Stimulated activated CD4-positive, alpha-beta T cell treated with anti-CD3 and anti-CD28 coated beads, TNF-alpha, amount 100 ng/mL, for 24 hours (primary cell): ENCODE results near the gene TRPC5OS.

Experiments
- DNase-seq, 3 experiments: peaks; one replicate each; pipeline ENCODE4 v3.0.0-alpha.2; 2020; ENCODE audit warnings: low read depth in 3 of 3

Gene TRPC5OS

DNA sequence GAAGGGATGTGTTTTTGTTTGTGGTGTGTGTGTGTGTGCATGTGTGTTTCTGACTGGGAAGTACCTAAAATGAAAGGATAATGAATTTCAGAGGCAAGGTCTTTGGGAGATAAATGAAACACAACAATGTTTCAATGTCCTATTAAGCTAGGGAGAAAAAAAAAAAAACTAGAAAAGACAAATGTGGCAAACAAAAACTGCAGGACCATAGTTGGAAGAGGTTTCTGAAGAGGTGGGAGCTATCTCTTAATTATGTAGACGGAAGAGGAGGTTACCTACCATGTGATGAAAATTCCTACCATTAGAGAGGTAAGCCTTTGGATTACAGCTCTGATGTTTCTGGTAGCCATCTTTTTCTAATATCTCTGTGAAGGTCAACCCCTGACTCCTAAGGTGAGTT is at the start of gene TRPC5OS:
Gene TRPC5OS (plus strand): TSS at position 301 of the 400 bp plus-strand sequence. CDS start 25,669 bp downstream, outside the sequence.
- DNase-seq: no peak

DNA sequence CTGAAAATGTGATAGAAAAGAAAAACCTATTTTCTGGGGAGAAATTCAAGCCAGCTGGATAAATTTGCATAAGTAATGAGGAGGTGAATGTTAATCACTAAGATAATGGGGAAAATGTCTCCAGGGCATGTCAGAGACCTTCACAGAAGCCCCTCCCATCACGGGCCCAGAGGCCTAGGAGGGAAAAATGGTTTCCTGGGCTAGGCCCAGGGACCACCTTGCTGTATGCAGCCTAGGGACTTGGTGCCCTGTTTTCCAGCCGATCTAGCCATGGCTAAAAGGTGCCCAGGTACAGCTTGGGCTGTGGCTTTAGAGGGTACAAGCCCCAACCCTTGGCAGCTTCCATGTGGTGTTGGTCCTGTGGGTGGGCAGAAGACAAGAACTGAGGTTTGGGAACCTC is 46.6 kb upstream of the TRPC5OS start:
- no peak for DNase-seq

DNA sequence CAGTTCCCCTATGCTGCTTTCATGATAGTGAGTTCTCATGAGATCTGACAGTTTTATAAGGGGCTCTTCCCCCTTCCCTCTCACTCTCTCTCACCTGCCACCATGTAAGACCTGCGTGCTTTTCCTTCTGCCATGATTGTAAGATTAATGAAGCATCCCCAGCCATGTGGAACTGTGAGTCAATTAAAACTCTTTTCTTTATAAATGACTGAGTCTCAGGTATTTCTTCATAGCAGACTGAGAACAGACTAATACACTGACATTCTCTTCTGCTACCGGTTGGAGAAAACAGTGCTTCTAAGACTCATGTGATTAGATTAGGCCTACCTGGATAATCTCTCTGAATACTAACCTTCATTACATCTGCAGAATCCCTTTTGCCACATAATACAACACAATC is 45.4 kb upstream of the TRPC5OS start:
- no peak for DNase-seq

DNA sequence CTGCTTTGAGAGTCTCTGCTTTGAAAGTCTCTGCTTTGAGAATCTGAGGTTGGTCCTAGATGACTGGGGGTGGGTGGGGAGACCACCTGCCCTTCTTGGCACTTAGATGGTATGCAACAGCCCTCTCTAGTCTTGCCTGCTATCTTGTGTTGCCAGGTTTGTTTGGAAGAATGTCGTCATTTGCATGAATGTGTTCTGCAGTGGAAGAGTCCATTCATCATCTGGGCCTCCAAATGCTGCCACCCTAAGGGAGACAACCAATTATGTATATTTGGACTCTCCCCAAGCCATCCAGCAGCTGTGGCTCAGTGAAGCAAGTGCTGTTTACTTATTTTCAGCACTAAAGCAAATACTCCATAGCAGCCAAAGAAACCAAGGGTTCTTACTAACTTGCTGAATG is 44.6 kb upstream of the TRPC5OS start:
- no peak for DNase-seq

DNA sequence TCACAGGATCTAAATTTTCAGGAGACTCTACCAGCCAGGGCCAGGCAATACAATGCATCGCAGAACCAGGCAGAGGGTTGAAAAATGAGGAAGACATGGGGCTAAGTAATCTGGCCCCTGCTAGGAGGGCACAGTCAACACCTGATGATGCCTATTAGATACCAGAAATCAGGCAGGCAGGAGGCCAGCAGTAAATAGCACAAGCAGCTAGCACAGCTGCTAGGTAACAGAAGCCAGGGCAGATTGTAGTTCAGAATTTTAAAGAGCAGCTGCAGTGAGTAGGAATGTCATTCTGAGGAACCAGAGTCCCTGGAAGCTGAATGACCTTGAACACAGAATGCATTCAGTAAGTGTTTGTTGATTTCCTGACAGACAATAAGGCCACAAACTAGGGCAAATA is 38.8 kb upstream of the TRPC5OS start:
- DNase-seq: no peak

DNA sequence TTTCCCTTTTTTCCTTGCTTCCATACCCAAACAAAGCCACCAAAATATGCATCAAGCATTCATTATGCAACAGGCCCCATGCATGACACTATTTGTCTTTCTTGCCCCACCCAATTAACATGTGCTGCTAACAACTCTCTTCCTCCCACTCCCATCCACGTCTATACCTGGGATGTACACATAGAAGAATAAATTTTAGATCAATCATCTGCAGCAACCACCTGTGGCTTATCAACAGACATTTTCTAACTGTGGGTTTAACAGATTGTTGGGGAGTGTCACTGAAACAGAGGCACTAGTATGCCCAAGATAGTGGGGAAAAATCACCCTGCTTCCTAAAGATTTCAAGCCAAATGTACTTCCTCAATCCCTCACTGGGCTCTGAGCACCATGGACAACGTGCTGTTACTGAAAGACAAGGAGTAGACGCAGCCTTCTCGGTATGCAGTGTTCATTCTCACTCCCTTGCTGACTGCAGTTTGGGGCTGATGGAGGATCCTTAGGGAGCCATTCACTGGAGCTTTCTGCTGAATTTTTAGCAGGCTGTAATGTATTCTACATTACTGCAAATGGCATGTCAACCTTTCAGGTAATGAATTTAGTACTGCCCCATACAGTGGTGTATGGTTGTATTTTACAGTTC is 28.4 kb upstream of the TRPC5OS start:
- DNase-seq: no peak

DNA sequence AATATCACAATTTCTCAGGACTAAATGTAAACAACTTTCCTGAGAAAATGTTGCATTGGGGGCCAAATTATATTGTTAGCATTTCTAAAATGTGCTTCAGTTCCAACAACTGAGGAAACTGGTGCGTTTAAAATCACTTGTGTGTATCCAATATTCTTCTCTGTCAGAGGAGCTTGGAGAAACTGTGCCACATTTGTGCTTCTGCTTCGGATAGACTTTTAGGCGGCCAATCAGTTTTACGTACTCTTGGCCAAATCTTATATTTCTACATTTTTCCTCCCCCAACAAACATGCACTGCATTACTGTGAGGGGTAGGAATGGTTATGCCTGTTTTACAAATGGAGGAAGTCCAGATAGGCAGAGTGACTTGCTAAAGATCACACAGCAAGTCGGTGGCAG is 27.4 kb upstream of the TRPC5OS start:
- DNase-seq: no peak

DNA sequence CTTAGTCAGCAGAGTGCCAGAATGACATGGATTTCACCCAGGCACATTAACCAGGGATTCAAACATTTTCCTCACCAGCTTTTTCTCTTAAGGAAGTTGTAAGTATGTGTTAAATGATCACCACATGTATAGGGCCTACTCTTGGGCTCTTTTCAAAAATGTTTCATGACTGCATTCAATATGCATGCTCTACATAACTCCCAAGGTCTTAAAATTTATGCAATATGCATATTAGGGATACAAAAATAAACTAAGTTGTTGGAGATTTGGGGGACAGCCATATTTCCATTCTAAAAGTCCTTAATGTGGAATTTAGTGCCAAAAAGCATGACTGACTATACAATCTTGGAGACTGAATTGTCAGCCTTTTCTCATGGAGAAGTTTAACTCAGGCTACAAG is 25.0 kb upstream of the TRPC5OS start:
- DNase-seq: no peak

DNA sequence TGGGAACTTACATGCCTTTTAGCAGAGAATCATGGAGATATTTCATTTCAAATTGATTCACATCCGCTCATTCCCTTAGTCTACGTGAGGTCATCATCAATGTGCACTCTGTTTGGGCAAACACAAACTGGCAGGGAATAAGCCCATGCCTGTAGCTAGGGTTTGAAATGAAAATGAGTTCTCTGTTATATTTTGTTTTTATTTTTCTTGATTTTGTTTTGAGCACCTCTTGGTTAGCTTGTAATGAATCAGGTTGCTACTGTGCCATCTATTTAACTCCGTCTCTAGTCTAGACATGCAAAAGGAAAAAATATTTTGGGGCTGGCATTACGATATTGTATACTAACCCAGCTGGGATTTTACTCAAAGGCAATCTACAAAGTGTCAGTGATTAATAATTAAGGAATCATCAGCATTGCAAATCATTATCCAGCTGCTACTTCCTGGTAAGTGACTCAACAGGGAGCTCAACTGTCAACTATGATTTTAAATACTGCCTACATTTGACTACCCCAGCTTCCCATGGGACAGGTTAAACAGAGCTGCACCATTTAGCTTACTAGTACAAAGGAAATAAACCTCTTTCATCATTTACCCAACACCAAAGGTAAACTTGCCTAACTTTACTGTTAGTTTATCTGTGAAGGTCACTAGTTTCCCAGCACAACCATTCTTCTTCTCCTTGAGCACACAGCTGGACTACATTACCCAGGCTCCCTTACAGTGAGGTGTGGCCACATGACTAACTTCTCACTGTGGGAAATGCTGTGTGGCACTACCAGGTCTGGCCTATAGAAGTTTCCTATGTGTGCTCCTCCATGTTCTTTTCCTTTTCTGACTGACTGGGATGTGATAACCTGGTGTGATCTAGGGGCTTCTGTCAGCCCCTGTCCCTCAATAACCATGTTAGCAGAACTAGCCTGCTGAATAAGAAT is 21.2 kb upstream of the TRPC5OS start:
- no peak for DNase-seq

DNA sequence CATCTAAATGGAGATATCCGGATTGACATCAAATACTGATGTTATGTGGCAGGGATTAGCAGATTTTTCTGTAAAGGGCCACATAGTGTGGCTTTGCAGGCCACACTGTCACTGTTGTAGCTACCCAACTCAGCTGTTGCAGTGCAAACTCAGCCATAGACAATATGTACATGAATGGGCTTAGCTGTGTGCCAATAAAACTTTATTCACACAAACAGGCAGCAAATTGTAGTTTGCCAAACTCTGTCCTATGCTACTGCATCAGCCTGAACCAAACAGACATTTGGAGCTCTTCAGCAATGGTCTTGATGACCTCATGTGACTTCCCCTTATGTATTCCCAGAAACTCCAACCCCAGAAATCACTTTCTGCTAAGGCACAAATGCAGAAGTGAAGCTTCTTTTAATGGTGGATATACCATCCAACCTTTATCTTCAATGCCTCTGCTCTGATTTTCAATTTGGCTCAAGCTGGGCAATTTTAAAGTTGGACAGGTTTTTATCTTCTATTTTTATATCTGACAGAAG is 18.4 kb upstream of the TRPC5OS start:
- no peak for DNase-seq

DNA sequence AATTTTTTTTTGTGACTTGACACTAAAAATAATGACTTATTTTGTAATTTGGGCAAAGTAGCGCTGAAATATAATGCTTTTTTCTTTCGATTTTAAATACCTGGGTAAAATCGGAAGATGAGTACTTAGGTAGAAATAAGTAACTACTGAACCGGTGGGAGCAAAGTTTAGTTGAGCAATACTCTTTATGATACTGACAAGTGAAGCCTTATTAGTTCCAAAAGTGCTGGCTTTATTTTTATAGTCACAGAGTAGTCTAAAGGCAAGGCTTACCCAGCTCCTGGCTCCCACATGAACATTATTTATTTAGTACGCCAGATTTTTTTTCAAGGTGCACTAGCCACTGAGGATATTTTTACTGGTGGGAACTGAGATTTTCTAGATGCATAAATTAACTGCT is 14.4 kb upstream of the TRPC5OS start:
- DNase-seq: no peak

DNA sequence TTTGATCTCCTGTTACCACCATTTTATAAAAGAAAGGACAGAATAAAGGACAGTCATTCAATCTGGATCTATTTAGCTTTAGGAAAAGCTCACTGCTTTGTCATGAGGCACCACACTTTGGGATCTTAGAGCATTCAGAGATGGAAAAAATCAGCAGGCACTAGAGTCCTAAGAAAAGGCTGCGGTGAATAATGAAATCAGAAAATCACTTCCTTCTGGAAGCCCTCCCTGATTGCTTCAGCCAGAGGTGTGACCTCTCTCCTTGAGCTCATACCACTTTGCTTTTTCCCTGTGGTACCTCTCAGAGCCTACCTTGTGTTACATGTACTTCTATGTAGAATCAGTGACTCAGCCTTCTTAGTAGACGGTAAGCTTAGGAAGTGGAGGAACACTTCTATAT is 8.7 kb upstream of the TRPC5OS start:
- no peak for DNase-seq

DNA sequence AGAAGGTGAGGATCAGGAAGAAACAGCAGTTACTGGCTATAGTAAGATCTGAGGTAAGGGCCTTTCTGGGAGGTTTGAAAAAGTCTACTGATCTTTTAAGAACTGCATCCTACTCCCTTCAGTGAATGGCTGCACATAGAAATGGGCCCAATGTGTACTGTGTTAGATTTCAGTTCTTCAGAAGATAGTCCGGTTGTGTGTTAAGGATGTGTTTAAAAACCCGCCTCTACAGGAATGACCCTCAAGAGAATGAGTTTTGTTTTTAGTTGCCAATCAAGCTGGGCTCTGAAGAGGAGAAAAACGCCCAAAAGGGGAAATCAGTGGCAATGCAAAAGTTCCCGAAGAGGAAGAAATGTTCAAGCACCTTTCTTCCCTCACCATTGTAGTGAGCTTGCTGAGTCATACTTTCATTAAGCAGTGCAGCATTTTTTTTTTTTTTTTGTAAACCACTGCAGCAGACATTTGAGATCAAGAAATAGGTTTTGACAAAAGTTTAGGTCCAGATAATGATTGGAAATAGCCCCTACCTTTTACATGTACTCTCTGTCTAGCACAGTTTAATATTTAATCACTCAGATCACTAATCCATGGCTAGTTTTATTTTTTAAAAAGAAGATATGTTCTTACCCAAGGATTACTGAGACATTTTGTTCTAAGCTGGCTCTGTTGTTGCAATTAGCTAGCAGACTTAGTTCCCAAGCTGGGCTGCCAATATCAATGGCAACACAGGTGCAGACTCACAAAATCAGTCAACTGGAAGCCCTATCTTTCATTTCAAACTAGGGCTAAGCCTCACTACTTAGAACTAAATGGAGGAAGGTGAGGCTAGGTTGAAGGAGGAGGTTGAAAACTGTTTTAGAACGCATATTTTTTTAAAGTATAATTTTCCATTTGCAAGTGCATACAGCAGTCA is 7.0 kb upstream of the TRPC5OS start:
- DNase-seq: no peak

DNA sequence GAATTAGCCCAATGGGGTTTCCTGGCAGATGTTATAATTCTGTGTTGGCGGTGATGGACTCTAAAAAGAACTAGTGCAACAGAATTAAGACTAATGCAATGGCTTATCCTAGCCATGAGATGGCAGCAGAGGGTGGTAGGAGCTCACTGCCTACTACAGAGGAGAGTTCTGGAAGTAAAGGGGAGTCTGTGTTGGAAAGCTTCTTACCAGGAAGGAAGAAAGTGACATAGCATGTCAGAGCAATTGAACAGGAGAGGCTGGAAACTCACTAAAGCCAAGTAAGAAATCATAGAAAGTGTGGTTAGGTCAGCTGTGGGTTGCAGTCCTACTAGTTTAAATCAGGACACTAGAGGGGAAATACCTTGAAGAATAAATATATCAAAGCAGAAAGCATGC is 6.3 kb upstream of the TRPC5OS start:
- DNase-seq: no peak

DNA sequence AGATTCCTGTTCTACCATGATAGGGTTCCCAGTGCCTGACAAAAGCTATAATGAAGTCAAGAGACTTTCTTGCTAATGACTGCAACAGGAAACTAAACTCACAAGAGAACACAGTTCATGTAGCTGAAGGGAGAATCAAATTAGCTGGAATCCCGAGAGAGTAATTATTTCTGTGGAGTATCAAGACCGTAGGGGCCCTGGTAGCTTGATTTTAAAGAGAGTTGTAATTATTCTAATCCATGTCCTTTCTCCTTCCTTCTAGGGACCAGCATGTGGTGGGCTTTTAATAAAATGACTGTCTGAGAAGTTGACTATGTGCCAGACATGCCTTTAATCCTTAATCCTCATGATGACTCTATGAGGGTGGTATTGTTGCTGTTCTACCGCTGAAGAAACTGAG is 1.7 kb upstream of the TRPC5OS start:
- no peak for DNase-seq

DNA sequence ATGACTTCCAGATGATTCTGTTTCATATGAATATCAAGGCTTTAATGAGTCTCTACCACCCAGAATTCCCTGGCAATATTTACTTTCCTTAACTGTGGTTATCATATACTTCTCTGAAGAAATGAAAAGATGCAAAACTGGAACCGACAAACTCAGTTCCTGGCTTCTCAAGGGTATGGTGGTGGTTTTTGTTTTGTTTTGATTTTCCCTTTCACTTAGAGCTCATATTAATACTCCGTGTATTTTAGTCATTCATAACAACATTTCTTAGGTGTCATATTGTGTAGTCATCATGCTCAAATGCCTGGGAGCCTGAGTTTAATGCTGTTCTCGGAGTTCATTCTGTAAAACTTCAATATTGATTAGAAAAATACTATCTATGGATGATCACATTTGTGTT is 665 bp downstream of the TRPC5OS start:
- DNase-seq: no peak

DNA sequence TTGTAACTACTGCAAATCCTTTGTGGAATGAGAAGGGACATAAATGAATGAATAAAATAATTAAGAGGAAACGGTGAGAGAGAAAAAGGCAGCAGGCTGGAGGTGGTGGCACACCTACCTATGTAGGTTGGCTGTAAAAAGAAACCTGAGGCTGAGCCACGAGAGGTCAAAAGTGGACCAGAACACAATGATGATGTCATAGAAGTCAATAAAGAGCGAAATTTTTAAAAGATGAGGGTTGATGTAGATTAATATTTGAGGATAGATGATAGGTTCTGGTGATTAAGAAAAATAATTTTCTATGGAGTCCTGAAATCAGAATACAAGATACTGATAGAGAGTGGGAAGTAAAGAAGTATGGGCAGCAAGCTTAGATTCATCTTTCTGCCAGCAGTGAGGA is 1.7 kb downstream of the TRPC5OS start:
- no peak for DNase-seq

DNA sequence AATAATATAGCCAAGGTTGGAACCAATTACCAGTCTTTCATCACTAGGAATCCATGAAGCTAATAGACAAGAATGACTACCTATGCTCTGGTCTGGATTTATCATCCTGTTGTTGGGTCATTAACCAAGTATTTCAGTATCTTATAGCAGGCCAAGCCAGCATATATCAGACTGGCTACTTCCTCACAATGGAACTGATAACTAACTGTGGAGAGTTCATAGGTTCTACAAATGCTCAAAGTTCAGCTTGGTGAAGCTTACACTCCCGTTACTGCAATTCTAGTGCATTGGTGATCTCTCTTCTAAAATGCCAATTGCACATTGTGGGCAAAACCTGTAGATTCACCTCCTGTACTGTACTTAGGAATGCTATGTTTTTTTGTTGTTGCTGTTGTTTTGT is 4.8 kb downstream of the TRPC5OS start:
- DNase-seq: no peak

DNA sequence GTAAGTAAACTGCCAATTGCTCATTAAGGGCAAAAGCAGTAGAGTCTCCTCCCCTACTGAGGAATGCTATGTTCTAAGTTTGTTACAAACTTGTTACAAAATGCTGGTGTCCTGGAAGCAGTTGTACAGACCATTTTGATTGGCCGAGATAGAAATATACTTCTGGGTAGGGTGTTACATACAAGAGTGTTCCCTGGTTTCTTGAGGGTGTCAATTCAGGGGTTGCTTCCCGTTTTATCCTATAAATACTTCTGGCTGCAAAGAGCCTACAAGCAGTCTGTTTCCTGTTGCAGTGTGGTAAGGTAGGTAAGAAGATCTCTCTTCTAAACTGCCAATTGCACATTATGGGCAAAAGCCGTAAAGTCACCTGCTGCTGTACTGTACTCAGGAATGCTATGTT is 5.7 kb downstream of the TRPC5OS start:
- DNase-seq: no peak

DNA sequence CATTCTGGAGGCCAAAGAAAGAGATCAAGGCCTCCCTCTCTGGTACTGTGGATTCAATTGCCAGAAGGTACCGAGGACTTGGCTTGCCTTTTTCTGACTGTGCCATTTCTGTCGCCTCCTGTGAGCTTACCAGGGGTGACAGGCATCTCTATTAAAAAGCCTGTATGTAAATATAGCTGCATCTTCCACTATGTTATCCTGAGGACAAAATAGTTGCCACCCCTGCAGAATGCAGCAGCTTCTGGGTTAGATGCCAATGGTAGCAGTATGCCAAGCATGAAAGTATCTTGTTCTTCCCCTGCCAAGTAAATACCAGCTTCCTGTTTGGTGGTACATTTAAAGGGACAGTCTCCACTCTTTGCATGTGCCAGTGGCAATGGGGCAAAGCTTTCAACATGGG is 10.7 kb downstream of the TRPC5OS start:
- DNase-seq: no peak

DNA sequence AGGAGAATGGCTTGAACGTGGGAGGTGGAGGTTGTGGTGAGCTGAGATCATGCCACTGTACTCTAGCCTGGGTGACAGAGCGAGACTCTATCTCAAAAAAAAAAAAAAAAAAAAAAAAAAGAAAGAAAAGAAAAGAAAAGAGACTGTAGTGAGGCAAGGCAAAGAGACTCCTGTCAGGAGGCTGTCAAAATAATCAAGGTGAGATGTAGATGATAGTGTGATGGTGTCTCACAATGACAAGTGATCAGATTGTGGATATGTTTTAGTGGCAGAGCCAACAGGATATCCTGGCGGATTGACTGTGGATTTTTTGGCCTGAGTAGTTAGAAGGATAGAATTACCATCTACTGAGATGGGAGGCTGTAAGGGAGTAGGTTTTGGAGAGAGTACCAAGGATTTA is 12.6 kb downstream of the TRPC5OS start:
- no peak for DNase-seq

DNA sequence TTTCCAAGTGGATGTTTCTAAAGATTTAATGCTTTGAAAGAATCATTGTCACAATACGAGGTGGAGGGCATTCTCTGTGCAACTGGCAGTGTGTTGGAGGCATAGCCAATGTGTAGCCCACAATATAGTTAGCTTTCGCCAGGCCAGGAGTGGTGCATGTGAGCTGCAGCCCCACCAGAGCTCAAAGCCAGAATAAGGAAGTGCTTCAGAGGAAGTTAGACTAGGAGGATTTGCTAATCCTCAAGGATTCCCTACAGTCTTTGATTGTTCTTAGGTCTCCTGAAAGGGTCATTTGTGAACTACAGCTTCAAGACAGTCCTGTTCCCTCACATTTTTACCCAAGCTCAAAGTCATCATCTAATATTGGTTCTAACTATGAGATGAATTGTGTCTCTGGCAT is 16.4 kb downstream of the TRPC5OS start:
- DNase-seq: no peak
